Right ventricle myocardium inferior (tissue), 1 donor: ENCODE data around the gene PTCSC3. TPM values are rescaled to one million over a fixed set of nuclear protein-coding genes. Genes with fewer than 3 reads are reported as not detected.
A peak's percentile ranks its signal among the peaks of the same experiment; 100 is the strongest.

Experiments
- ATAC-seq: fragments of 200-7000 bp; cut with Tn5 transposase; one replicate; pipeline ENCODE4 v1.9.1; 2020; ENCODE audit warnings: mild to moderate bottlenecking, moderate library complexity
- DNase-seq: peaks from one replicate; pipeline ENCODE4 v3.0.0; 2021; ENCODE audit errors: missing footprints
- intact Hi-C: fragments of 100-400 bp; cut with DNase I; formaldehyde crosslinking; loops from one replicate; pipeline ENCODE4 v1.11.0; 2022
- total RNA-seq: library from RNA; stranded (reverse); fragmentation: NEBNext Ultra II Directional; extraction: Animal tissue kit (Norgen Biotek cat#: 25700); gene quantifications from one replicate; pipeline ENCODE4 v1.2.1, GENCODE V29; 2021
- donor health status: DM: no; HTN: yes; CAD: no; lungs with severe emphysema.

PTCSC3 gene
- total RNA-seq, 1 donor from 2014 or later, result not detected

DNA sequence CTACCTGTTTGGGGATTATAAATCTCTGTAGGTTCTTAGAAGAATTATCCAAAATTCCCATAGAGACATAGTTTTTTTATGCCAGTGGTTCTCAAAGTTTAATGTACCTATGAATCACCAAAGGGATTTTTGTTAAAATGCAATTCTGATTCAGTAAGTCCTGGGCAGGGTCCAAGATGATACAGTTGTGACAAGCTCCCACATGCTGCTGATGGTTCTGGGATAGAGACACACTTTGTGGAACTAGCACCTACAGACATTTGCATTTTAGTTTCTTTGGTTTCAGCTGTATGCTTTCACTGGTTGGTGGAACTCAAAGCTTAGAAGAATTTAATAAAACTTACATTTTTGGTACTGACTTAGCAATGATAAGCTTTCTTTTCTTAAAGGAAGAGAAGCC, 80.4 kb downstream of the PTCSC3 start:
- ATAC-seq, result no peak
- DNase-seq, result no peak
- intact Hi-C loops, result no loop called here

GRCh38 chr14:36094963-36095362, 81.6 kb downstream of the PTCSC3 start:
- ATAC-seq (no peak), DNase-seq (no peak)
- intact Hi-C loops, result no loop called here

- intact Hi-C loops, result no loop called here
- DNase-seq (no peak), ATAC-seq (peak; percentile 85)
Measured at GRCh38 chr14:36091096-36091495, 85.4 kb downstream of the PTCSC3 start.

- DNase-seq (no peak), ATAC-seq (no peak)
- intact Hi-C loops, result no loop called here
Measured at GRCh38 chr14:36087411-36087810, 89.1 kb downstream of the PTCSC3 start.

- DNase-seq (no peak), ATAC-seq (no peak)
- intact Hi-C loops, result no loop called here
Measured at GRCh38 chr14:36086629-36087395, 89.7 kb downstream of the PTCSC3 start.

- intact Hi-C loops, result no loop called here
- no peak for ATAC-seq
- DNase-seq, result no peak
Measured at GRCh38 chr14:36085861-36086260, 90.7 kb downstream of the PTCSC3 start.

Other genes starting within 250 kb of the PTCSC3 start
- gene MBIP, start 143.9 kb upstream of the PTCSC3 start, total RNA-seq, result 8.9 TPM